Endothelial cell of umbilical vein (primary cell): ENCODE measurements around the gene CYP2E1. TPM values are rescaled to one million over a fixed set of nuclear protein-coding genes. Genes with fewer than 3 reads are reported as not detected.
"Not testable (repeated sequence)": the region's sequence is repeated elsewhere in the genome, so short reads cannot be mapped to it uniquely, and the experiment has no call there.

ENCODE experiments used
- BruUV-seq: library from RNA; stranded (reverse); fragments of 400-500 nt; replicated peaks from 2 replicates; lab custom pipeline; 2021; lab: Mats Ljungman, UMichigan
- CTCF ChIA-PET: fragments of 300-600, 350-600 bp; sonication (Branson Sonifier 250); formaldehyde crosslinking; loops from one replicate; lab custom pipeline; 2021; ENCODE audit warnings: antibody characterized with exemption, inconsistent platforms; lab: Charles Lee
- POLR2A ChIA-PET: fragments of 300-600, 350-600 bp; sonication (Branson Sonifier 250); formaldehyde crosslinking; loops from one replicate; lab custom pipeline; 2021; ENCODE audit warnings: antibody characterized with exemption, inconsistent platforms; lab: Charles Lee
- DNase-seq: peaks from one replicate; pipeline ENCODE4 v3.0.0-alpha.2; 2011; ENCODE audit warnings: low read depth, low spot score
- FAIRE-seq: peaks from 2 replicates; lab custom pipeline; 2011; peaks lifted over from hg19 to GRCh38; lab: Jason Lieb, UNC
- H2AFZ ChIP-seq: 2 replicates; pipeline ENCODE4 v1.6.0; 2012; ENCODE audit warnings: low read depth, low read length, control low read depth, inconsistent platforms
- H3K27ac ChIP-seq: 2 replicates; pipeline ENCODE4 v1.5.1; 2011; ENCODE audit warnings: low read depth, mild to moderate bottlenecking, control low read depth, low read length, moderate library complexity; ENCODE audit not compliant: insufficient read depth
- H3K27me3 ChIP-seq, 2 experiments: 2 replicates each; pipeline versions ENCODE4 v1.6.0 to v1.6.1; 2011; ENCODE audit warnings: low read length in 2 of 2, mixed read lengths in 1 of 2; ENCODE audit not compliant: control insufficient read depth in 2 of 2, insufficient read depth in 2 of 2
- H3K36me3 ChIP-seq, 2 experiments: 2 replicates in 1 of 2; 3 replicates in 1 of 2; pipeline ENCODE4 v1.5.1; 2011; ENCODE audit warnings: low read length in 2 of 2, mild to moderate bottlenecking in 1 of 2, moderate library complexity in 1 of 2; ENCODE audit not compliant: control insufficient read depth in 2 of 2, insufficient read depth in 2 of 2; ENCODE audit errors: extremely low read depth in 1 of 2
- H3K4me1 ChIP-seq: 3 replicates; pipeline ENCODE4 v1.5.1; 2011; ENCODE audit warnings: mild to moderate bottlenecking, low read length; ENCODE audit not compliant: control insufficient read depth, insufficient read depth; ENCODE audit errors: extremely low read depth
- H3K4me2 ChIP-seq: 2 replicates; pipeline ENCODE4 v1.6.1; 2011; ENCODE audit warnings: low read length, control low read depth, mixed read lengths; ENCODE audit not compliant: insufficient read depth
- H3K4me3 ChIP-seq, 3 experiments: fragments of 200-600 bp in 1 of 3; sonication (generic), shearing (Covaris generic) in 1 of 3; replicated peaks in 1 of 3; 2 replicates each; pipeline ENCODE4 v1.5.1; 2011 to 2016; ENCODE audit warnings: control low read depth in 3 of 3, low read length in 3 of 3, mild to moderate bottlenecking in 2 of 3, inconsistent platforms in 1 of 3, low read depth in 1 of 3, moderate library complexity in 1 of 3; ENCODE audit not compliant: insufficient read depth in 1 of 3
- H3K79me2 ChIP-seq: 2 replicates; pipeline ENCODE4 v1.6.0; 2012; ENCODE audit warnings: low read length, inconsistent platforms; ENCODE audit not compliant: control insufficient read depth, insufficient read depth
- H3K9ac ChIP-seq: replicated peaks from 2 replicates; pipeline ENCODE3; 2011; ENCODE audit warnings: low read length, control low read depth; ENCODE audit not compliant: insufficient read depth; ENCODE audit errors: extremely low read depth
- H3K9me1 ChIP-seq: replicated peaks from 3 replicates; pipeline ENCODE4 v1.6.0; 2011; ENCODE audit warnings: mild to moderate bottlenecking, low read length; ENCODE audit not compliant: control insufficient read depth, insufficient read depth; ENCODE audit errors: extremely low read depth
- H3K9me3 ChIP-seq: replicated peaks from 2 replicates; pipeline ENCODE4 v1.5.1; 2012; ENCODE audit warnings: low read length, inconsistent platforms; ENCODE audit not compliant: control insufficient read depth, insufficient read depth
- H4K20me1 ChIP-seq: replicated peaks from 2 replicates; pipeline ENCODE3; 2011; ENCODE audit warnings: mild to moderate bottlenecking, low read length; ENCODE audit not compliant: control insufficient read depth, insufficient read depth; ENCODE audit errors: extremely low read depth
- EZH2 ChIP-seq: IDR thresholded peaks from 2 replicates; pipeline ENCODE4 v1.6.1; 2012; ENCODE audit warnings: borderline replicate concordance, low read depth, mild to moderate bottlenecking, moderate library complexity, low read length, inconsistent platforms; ENCODE audit not compliant: severe bottlenecking
- dilution Hi-C: fragments of 300-500 bp; cut with MboI; formaldehyde crosslinking; loops from one replicate; pipeline ENCODE4 v1.15.0; 2019; ENCODE audit warnings: low sequenced_read_pairs; ENCODE audit not compliant: extremely low pct_ligation_motif_present
- intact Hi-C: fragments of 100-400 bp; cut with micrococcal nuclease; formaldehyde crosslinking; loops from one replicate; pipeline ENCODE4 v1.10.0; 2022
- polyA plus RNA-seq, 4 experiments: library from polyadenylated mRNA; depleted of rRNA in 3 of 4; stranded (reverse) in 3 of 4; unstranded in 1 of 4; fragments of >200 nt; gene quantifications; 2 replicates each; pipeline versions ENCODE4 v1.2.1 to v1.2.3, GENCODE V29; 2011 to 2012; ENCODE audit warnings: missing spikeins in 1 of 4
- total RNA-seq: library from RNA; stranded (reverse); gene quantifications from 2 replicates; pipeline ENCODE4 v1.2.3, GENCODE V29; 2021

The CYP2E1 gene
- total and polyA plus RNA-seq, 2 donors (not counting 3 experiments of a cell fraction or from before 2014, with no cell fraction given) = 0.08 TPM; not detected in 1

- H3K9ac ChIP-seq, FAIRE-seq, POLR2A ChIA-PET, H4K20me1 ChIP-seq, H3K27ac ChIP-seq, H3K4me3 ChIP-seq, H3K79me2 ChIP-seq, dilution Hi-C loops, BruUV-seq, H3K27me3 ChIP-seq, DNase-seq, H3K36me3 ChIP-seq, intact Hi-C loops, H3K4me2 ChIP-seq, H3K4me1 ChIP-seq, H3K9me1 ChIP-seq, CTCF ChIA-PET, H2AFZ ChIP-seq, H3K9me3 ChIP-seq: not testable (repeated sequence)
- TF ChIP-seq EZH2 = peak; percentile 16
Observed at GRCh38 chr10:133569801-133570200, 42.6 kb downstream of the CYP2E1 start.

DNA sequence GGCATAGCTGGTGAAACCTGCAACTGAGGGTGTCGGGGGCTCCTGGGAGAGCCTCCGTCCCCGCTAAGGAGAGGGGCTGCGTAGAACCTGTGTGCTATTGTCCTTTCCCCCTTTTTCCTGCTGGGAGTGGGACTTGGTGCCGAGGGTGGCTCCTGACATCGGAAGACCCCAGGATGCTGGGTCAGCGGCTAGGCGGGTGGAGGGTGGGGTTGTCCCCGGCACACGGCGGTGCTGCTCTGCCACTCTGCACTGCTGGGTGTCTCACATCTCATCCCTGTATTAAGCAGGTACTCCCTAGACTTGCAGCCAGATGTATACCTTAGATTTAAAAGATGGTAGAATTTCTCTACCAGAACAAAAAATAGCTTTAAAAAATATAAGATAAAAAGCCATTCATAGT lies 44.9 kb downstream of the CYP2E1 start:
- H3K27me3 ChIP-seq, H3K4me2 ChIP-seq, dilution Hi-C loops, DNase-seq, H3K4me3 ChIP-seq, H3K27ac ChIP-seq, intact Hi-C loops, POLR2A ChIA-PET, H3K36me3 ChIP-seq, CTCF ChIA-PET, H3K9ac ChIP-seq, H2AFZ ChIP-seq, BruUV-seq, H4K20me1 ChIP-seq, H3K9me1 ChIP-seq, FAIRE-seq, H3K4me1 ChIP-seq, H3K79me2 ChIP-seq, H3K9me3 ChIP-seq: not testable (repeated sequence)

DNA sequence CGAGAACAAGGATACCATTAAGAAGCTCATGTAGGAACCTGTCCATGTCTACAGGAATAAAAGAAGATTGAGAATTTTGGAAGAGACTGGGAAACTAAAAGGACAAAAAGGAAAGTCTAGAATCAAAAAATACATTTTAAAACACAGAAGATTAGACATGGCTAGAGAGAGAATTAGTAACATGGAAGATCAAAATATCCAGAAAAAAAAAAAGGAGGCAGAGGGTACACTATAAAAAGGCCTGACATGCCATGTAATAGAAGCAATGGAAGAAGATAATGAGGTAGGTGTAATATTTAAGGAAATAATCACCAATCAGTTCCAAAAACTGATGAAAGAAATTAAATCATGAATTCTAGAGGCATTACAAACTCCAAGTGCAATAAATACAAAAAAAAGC lies 46.3 kb downstream of the CYP2E1 start:
- H3K27ac ChIP-seq, FAIRE-seq, CTCF ChIA-PET, DNase-seq, H3K4me1 ChIP-seq, H3K9me3 ChIP-seq, H3K4me2 ChIP-seq, H3K4me3 ChIP-seq, dilution Hi-C loops, H2AFZ ChIP-seq, H3K27me3 ChIP-seq, H3K9ac ChIP-seq, POLR2A ChIA-PET, intact Hi-C loops, BruUV-seq, H3K9me1 ChIP-seq, H4K20me1 ChIP-seq, H3K36me3 ChIP-seq, H3K79me2 ChIP-seq: not testable (repeated sequence)

GRCh38 chr10:133577037-133577436 lies 49.9 kb downstream of the CYP2E1 start:
- H3K9ac ChIP-seq, H3K9me1 ChIP-seq, FAIRE-seq, H3K4me1 ChIP-seq, CTCF ChIA-PET, POLR2A ChIA-PET, H3K36me3 ChIP-seq, dilution Hi-C loops, BruUV-seq, intact Hi-C loops, H2AFZ ChIP-seq, H3K4me3 ChIP-seq, H3K9me3 ChIP-seq, H3K27ac ChIP-seq, H3K4me2 ChIP-seq, DNase-seq, H3K27me3 ChIP-seq, H4K20me1 ChIP-seq, H3K79me2 ChIP-seq: not testable (repeated sequence)
